GM12878 (cell line): Measurements from ENCODE around the gene OXER1. TPM values are rescaled to one million over a fixed set of nuclear protein-coding genes. Genes with fewer than 3 reads are reported as not detected.
A peak's percentile ranks its signal among the peaks of the same experiment; 100 is the strongest.

Experiments used
- ASH2L ChIP-seq: fragments of 300-600, 200-600 bp; sonication (generic); IDR thresholded peaks from 2 replicates; pipeline ENCODE4 v1.6.1; 2017; ENCODE audit warnings: low read depth, mild to moderate bottlenecking, borderline replicate concordance
- CBX5 ChIP-seq: sonication (generic); IDR thresholded peaks from 2 replicates; pipeline ENCODE4 v1.6.1; 2016; ENCODE audit warnings: low read depth, moderate library complexity, mild to moderate bottlenecking, inconsistent platforms
- CREB1 ChIP-seq: IDR thresholded peaks from 2 replicates; pipeline ENCODE4 v1.6.1; 2012; ENCODE audit warnings: low read depth, mild to moderate bottlenecking, inconsistent platforms
- EP300 ChIP-seq, 2 experiments: fragments of 150-350 bp in 1 of 2; IDR thresholded peaks; 2 replicates each; pipeline ENCODE4 v1.6.1; 2011 to 2012; ENCODE audit warnings: low read depth in 2 of 2, low read length in 2 of 2, borderline replicate concordance in 1 of 2, improper control_type of control experiment in 1 of 2, inconsistent platforms in 1 of 2; ENCODE audit not compliant: control insufficient read depth in 1 of 2
- HDAC2 ChIP-seq: fragments of 200-600 bp; sonication (generic); IDR thresholded peaks from 2 replicates; pipeline ENCODE4 v1.6.1; 2017
- IKZF1 ChIP-seq: fragments of 450-650 bp; conservative IDR thresholded peaks from 2 replicates; pipeline ENCODE4 v1.6.1; 2017; ENCODE audit warnings: antibody characterized with exemption, mild to moderate bottlenecking
- MTA3 ChIP-seq: IDR thresholded peaks from 2 replicates; pipeline ENCODE4 v1.6.1; 2012; ENCODE audit warnings: low read length, inconsistent platforms, borderline replicate concordance
- MYB ChIP-seq: fragments of 150-350 bp; IDR thresholded peaks from 2 replicates; pipeline ENCODE4 v1.6.1; 2014; ENCODE audit warnings: mild to moderate bottlenecking, low read depth, low read length, borderline replicate concordance
- POLR2AphosphoS2 ChIP-seq: IDR thresholded peaks from 2 replicates; pipeline ENCODE4 v1.6.1; 2011; ENCODE audit warnings: low read depth, mild to moderate bottlenecking, low read length, improper control_type of control experiment, moderate library complexity
- RAD21 ChIP-seq: IDR thresholded peaks from 2 replicates; pipeline ENCODE4 v1.6.1; 2011; ENCODE audit warnings: mild to moderate bottlenecking, low read depth, low read length, moderate library complexity; ENCODE audit not compliant: insufficient read depth
- RFX5 ChIP-seq: IDR thresholded peaks from 2 replicates; pipeline ENCODE4 v1.6.1; 2011; ENCODE audit warnings: low read depth, low read length, improper control_type of control experiment
- SREBF1 ChIP-seq: IDR thresholded peaks from 2 replicates; pipeline ENCODE4 v1.6.1; 2012; ENCODE audit warnings: mild to moderate bottlenecking, low read length
- TAF1 ChIP-seq: IDR thresholded peaks from 2 replicates; pipeline ENCODE4 v1.6.1; 2011; ENCODE audit warnings: mild to moderate bottlenecking, low read depth, low read length, borderline replicate concordance
- TARDBP ChIP-seq: IDR thresholded peaks from 2 replicates; pipeline ENCODE4 v1.6.1; 2016; ENCODE audit warnings: borderline replicate concordance
- TCF3 ChIP-seq: IDR thresholded peaks from 2 replicates; pipeline ENCODE4 v1.6.1; 2012; ENCODE audit warnings: low read depth, mild to moderate bottlenecking, low read length, borderline replicate concordance; ENCODE audit not compliant: insufficient read depth
- USF2 ChIP-seq: IDR thresholded peaks from 2 replicates; pipeline ENCODE4 v1.6.1; 2011; ENCODE audit warnings: low read depth, low read length, improper control_type of control experiment, borderline replicate concordance
- ZBTB4 ChIP-seq: fragments of 450-650 bp; formaldehyde crosslinking; IDR thresholded peaks from 2 replicates; pipeline ENCODE4 v1.4.0; 2022; ENCODE audit warnings: mild to moderate bottlenecking, moderate library complexity
- ZNF217 ChIP-seq: fragments of 450-650 bp; IDR thresholded peaks from 2 replicates; pipeline ENCODE4 v1.6.1; 2017; ENCODE audit warnings: antibody characterized with exemption, mild to moderate bottlenecking
- ZNF592 ChIP-seq: fragments of 450-650 bp; IDR thresholded peaks from 2 replicates; pipeline ENCODE4 v1.6.1; 2017; ENCODE audit warnings: mild to moderate bottlenecking, moderate library complexity
- ZNF622 ChIP-seq: fragments of 450-650 bp; IDR thresholded peaks from 2 replicates; pipeline ENCODE4 v1.6.1; 2017; ENCODE audit warnings: mild to moderate bottlenecking, inconsistent platforms
- ZSCAN29 ChIP-seq: fragments of 450-650 bp; IDR thresholded peaks from 2 replicates; pipeline ENCODE4 v1.6.1; 2017; ENCODE audit warnings: mild to moderate bottlenecking, moderate library complexity
- polyA plus RNA-seq, 11 experiments: library from polyadenylated mRNA; depleted of rRNA in 4 of 11; unstranded in 6 of 11; stranded (reverse) in 5 of 11; fragments of >200 nt; fragmentation: Nextera tagmentation in 4 of 11; fragmentation: Illumina TruSeq in 1 of 11; extraction: Ambion mirVana in 4 of 11; extraction: Trizol in 1 of 11; gene quantifications; 1 replicate in 1 of 11; 2 replicates in 10 of 11; pipeline versions ENCODE4 v1.2.1 to v1.2.3, GENCODE V29; 2011 to 2016; ENCODE audit warnings: inconsistent platforms in 2 of 11, missing spikeins in 2 of 11, low read depth in 1 of 11
- total RNA-seq, 4 experiments: library from RNA; depleted of rRNA in 3 of 4; stranded (reverse); fragments of >200 nt in 3 of 4; fragmentation: Illumina TruSeq in 1 of 4; extraction: Trizol in 1 of 4; gene quantifications; 2 replicates each; pipeline versions ENCODE4 v1.2.1 to v1.2.3, GENCODE V29; 2013 to 2021

OXER1 gene
- total and polyA plus RNA-seq, 10 of the 15 experiments (the other 5 are each of a cell fraction or from before 2014, with no cell fraction given) = 0.11 to 8.6 (median 3.3) TPM

- no peak for TF ChIP-seq ZNF592
- peak; percentile 23; the same call in 1 of the 2 replicates for TF ChIP-seq MTA3
- TF ChIP-seq POLR2AphosphoS2 = no peak
- TF ChIP-seq EP300 (IDR thresholded peaks at IDR 0.05; ENCODE audit: borderline replicate concordance in 1 of 2, control insufficient read depth in 1 of 2, low read depth in 2 of 2, low read length in 2 of 2) = peak; percentile 64 to 80
- TF ChIP-seq IKZF1 = 0 out of 2 replicates have a peak, but pooled peaks have one; percentile 9
- TF ChIP-seq TARDBP = no peak
- 0 out of 2 replicates have a peak, but pooled peaks have one; percentile 25 for TF ChIP-seq CBX5
- TF ChIP-seq USF2 = no peak; the same call in 1 of the 2 replicates
- TF ChIP-seq RAD21 = no peak
- no peak for TF ChIP-seq ZSCAN29
- TF ChIP-seq RFX5 = peak; percentile 60; the same call in 1 of the 2 replicates
- peak; percentile 34; the same call in 1 of the 2 replicates for TF ChIP-seq ZNF217
- no peak for TF ChIP-seq HDAC2
- no peak for TF ChIP-seq SREBF1
- no peak for TF ChIP-seq TAF1
- no peak for TF ChIP-seq CREB1
- TF ChIP-seq TCF3 = peak; percentile 83
- TF ChIP-seq ASH2L = no peak
- no peak for TF ChIP-seq ZBTB4
- no peak for TF ChIP-seq ZNF622
- no peak for TF ChIP-seq MYB
These were observed 32.7 kb upstream of the OXER1 start (continued) for GRCh38 chr2:42796427-42797248.
